Breast epithelium (tissue), 3 donors: Measurements from ENCODE around the gene SPON1.

Experiments
- CTCF ChIP-seq, 3 donors: fragments of 450-650 bp; IDR thresholded peaks; one replicate each; pipeline ENCODE4 v1.5.1; 2016 to 2017; ENCODE audit warnings: antibody characterized with exemption in 3 of 3, mild to moderate bottlenecking in 3 of 3, moderate library complexity in 3 of 3
- POLR2A ChIP-seq: fragments of 450-650 bp; IDR thresholded peaks from one replicate; pipeline ENCODE4 v1.6.1; 2016; ENCODE audit warnings: antibody characterized with exemption, mild to moderate bottlenecking, moderate library complexity

GRCh38 chr11:13966013-13966412 is 3.5 kb downstream of the SPON1 start:
- TF ChIP-seq CTCF (IDR thresholded peaks at IDR 0.05), result no peak
- no peak for TF ChIP-seq POLR2A
